HG03558 (cell line): ENCODE results near the gene ART1.

Source experiments
- ATAC-seq: cut with Tn5 transposase; IDR thresholded peaks from one replicate; pipeline ENCODE4 v1.9.1; 2021; ENCODE audit warnings: moderate number of reproducible peaks; ENCODE audit not compliant: unreplicated experiment; ENCODE audit errors: extremely low read depth

The ART1 gene

DNA sequence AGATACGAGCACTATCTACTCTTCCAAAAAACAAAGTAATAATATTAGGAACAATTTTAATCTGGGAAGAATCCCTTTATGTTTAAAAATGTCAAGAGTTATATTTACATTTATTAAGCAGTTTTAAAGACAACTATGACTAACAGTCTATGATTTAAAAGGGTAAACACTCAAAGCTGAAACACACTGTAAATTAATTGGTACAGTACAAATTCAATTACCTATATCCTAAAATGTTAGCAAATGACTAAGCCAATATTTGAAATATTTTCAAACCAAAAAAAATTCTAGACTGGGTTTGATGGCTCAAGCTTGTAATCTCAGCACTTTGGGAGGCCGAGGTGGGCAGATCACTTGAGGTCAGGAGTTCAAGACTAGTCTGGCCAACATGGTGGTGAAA is 62.2 kb downstream of the ART1 start:
- ATAC-seq, result no peak

DNA sequence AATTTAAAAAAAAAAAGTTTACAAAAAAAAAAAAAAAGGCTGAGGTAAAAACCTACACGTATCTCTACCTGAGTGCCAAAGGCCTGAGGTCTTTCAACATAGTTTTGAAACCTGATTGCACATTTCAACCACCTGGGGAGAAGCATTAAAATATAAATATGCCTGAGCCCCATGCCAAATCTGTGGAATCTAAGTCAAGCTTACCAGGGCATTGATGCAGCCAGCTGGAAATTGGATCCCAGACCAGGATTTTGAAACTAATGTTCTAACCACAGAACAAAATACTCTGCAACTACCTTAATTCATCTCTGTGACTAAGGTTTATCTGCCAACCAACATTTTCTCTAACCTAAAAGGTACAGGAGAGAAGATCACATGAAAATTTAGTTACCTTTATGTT is 65.0 kb downstream of the ART1 start:
- no peak for ATAC-seq

DNA sequence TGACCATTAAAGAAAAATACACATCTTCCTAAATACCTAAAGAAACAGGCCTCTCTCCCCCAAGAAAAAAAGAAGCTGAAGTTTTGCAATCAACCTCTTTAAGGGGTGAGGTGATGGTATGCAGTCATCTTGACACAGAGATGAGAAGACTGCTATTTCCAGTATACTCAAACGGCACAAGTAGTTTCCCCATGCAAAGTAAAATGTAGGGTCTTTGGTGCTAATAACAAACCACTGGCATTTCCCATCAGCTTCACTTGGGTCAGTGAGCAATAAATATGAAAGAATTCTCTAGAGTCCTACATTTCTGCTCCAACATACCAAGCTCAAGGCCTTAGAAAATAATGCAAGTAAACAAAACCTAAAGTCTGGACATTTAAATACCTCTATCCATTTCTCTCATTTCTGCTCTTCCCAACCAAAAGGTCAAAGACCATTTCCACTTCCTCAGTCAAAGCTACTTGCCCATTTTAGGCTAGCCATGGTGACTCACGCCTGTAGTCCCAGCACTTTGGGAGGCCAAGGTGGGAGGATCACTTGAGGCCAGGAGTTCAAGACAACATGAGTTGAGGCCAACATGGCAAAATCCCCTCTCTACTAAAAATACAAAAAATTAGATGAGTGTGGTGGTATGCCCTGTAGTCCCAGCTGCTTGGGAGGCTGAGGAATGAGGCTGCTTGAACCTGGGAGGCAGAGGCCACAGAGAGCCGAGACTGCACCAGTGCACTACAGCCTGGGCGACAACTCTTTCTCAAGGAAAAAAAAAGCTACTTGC is 65.7 kb downstream of the ART1 start:
- no peak for ATAC-seq

DNA sequence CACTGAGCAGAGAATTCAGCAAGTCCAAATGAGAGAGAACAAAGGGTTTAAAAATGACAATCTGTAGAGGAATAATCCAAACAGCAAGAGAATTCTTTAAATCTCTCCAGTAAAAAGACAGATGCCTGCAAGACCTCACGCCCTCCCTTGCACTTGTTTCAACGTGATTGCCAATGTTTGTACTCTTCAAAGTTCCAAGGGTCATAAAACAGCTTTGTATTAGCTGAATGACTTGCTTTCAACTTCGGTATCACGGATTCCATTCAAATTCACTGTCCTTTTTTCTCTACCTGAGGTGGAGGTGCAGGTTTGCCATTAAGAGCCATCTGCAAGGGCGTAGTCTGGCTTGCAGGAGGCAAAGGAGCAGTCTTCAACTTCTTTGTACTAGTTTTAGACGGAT is 67.3 kb downstream of the ART1 start:
- no peak for ATAC-seq
